ENCODE data around the gene NEMF. TPM values are rescaled to one million over a fixed set of nuclear protein-coding genes. Genes with fewer than 3 reads are reported as not detected.
"Not testable (repeated sequence)": the region's sequence is repeated elsewhere in the genome, so short reads cannot be mapped to it uniquely, and the experiment has no call there.

The NEMF gene
- total RNA-seq, 1 experiment from 2014 or later: 30.0 TPM

GRCh38 chr14:49882826-49883694 lies 30.5 kb upstream of the NEMF start:
- DNase-seq: no peak
- Histone ChIP-seq H3K4me3 (no peak overlapping the region), H3K9me3 (no peaks in the 10 kb centered on the region), H3K27me3 (no peaks in the 10 kb centered on the region), H3K36me3 (no peaks in the 10 kb centered on the region)

DNA sequence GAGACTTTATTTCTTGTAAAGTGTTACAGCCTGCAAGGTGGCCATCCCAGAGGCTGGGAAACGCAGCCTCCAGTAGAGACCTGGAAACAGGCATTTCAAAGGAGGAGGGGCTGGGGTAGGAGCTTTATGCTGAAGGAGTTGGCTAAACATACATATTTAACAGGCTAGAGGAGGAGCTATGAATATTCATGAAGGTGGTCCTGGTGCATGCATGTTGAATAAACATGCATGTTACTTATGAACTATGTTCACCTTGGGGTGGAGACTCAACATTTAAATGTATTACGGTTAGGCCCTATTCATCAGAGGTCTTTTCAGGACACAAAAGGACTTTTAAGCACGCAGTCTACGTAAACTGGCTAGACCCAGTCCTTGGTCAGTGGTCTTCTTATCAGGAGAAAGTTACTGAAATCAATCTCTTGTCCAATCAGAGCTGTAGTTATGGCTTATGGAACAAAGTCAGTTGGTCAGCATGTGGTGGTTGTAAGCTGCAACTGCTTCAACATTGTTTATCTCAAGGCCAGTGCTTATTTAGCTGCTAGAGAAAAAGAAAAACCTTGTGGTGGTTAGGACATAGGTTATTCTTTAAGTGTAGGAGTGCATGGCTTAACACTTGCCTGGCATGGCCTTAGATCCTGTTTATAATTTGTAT lies 28.9 kb upstream of the NEMF start:
- no peaks in the 10 kb centered on the region for H3K9me3 ChIP-seq
- DNase-seq: no peak
- no peaks in the 10 kb centered on the region for H3K36me3 ChIP-seq
- H3K4me3 ChIP-seq: no peak overlapping the region
- no peaks in the 10 kb centered on the region for H3K27me3 ChIP-seq

- Histone ChIP-seq H3K36me3 (no peaks in the 10 kb centered on the region), H3K27me3 (no peaks in the 10 kb centered on the region), H3K9me3 (no peaks in the 10 kb centered on the region), H3K4me3 (no peak overlapping the region)
- DNase-seq: no peak
Observed at GRCh38 chr14:49880267-49881064, 27.9 kb upstream of the NEMF start.

GRCh38 chr14:49879646-49880204 lies 27.1 kb upstream of the NEMF start:
- peak; percentile 39 for DNase-seq
- Histone ChIP-seq H3K9me3 (no peaks in the 10 kb centered on the region), H3K36me3 (no peaks in the 10 kb centered on the region), H3K27me3 (no peaks in the 10 kb centered on the region), H3K4me3 (no peak overlapping the region)

DNA sequence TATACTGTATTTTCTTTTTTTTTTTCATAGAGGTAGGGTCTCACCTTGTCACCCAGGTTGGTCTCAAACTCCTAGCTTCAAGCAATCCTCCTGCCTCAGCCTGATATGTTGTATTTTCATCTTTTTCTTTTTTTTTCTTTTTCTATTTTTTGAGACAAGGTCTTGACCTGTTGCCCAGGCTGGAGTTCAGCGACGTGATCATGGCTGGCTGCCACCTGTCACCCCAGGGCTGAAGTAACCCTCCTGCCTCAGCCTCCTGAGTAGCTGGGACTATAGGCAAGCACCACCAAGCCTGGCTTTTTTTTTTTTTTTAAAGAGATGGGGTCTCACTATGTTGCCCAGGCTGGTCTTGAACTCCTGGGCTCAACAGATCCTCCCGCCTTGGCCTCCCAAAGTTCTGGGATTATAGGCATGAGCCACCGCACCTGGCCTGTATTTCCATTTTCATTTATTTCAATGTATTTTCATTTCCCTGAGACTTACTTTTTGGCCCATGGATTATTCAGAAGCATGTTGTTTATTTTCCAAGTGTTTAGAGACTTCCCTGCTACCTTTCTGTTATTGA lies 24.1 kb upstream of the NEMF start:
- H3K27me3 ChIP-seq: no peaks in the 10 kb centered on the region
- no peaks in the 10 kb centered on the region for H3K36me3 ChIP-seq
- no peak for DNase-seq
- no peak overlapping the region for H3K4me3 ChIP-seq
- H3K9me3 ChIP-seq: no peaks in the 10 kb centered on the region

DNA sequence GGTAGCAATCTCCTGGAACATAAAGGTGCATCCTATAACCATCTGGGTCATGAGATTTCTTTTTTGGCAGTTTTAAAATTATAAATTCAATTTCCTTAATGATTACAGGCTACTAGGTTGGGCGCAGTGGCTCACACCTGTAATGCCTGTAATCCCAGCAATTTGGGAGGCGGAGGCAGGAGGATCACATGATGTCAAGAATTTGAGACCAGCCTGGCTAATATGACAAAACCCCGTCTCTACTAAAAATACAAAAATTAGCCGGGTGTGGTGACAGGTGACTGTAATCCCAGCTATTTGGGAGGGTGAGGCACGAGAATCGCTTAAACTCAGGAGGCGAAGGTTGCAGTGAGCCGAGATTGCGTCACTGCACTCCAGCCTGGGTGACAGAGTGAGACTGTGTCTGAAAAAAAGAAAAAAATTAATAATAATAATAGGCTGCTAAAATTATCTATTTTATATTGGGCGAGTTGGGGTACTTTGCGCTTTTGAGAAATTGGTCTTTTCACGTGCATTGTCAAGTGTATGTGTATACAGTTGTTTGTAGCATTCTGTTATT lies 23.1 kb upstream of the NEMF start:
- no peak for DNase-seq
- Histone ChIP-seq H3K9me3 (no peaks in the 10 kb centered on the region), H3K27me3 (no peaks in the 10 kb centered on the region), H3K36me3 (no peaks in the 10 kb centered on the region), H3K4me3 (no peak overlapping the region)

GRCh38 chr14:49873548-49873947 lies 21.0 kb upstream of the NEMF start:
- H3K36me3 ChIP-seq, H3K4me3 ChIP-seq, H3K27me3 ChIP-seq, H3K9me3 ChIP-seq: not testable (repeated sequence)
- peak; percentile 50 for DNase-seq

DNA sequence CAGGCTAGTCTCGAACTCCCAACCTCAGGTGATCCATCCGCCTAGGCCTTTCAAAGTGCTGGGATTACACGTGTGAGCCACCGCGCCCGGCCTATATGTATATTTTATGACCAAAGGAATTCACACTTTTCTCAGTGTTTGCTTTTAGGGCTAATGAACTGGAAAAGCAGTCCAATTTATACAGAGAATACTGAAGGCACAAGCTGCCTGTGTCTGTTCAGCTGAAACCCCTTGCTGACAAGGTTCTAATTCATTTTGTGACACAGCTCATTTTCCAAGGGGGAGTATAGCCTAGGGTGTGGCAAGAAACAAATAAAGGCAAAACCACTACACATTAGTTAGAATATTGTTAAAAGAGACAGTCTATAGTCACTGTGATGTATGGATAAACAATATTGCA lies 18.3 kb upstream of the NEMF start:
- no peak for DNase-seq
- Histone ChIP-seq H3K27me3 (no peaks in the 10 kb centered on the region), H3K36me3 (no peaks in the 10 kb centered on the region), H3K9me3 (no peaks in the 10 kb centered on the region), H3K4me3 (no peak overlapping the region)

- Histone ChIP-seq H3K9me3 (no peaks in the 10 kb centered on the region), H3K4me3 (peak overlapping the region; percentile 58), H3K36me3 (no peaks in the 10 kb centered on the region), H3K27me3 (no peaks in the 10 kb centered on the region)
- no peak for DNase-seq
Observed at GRCh38 chr14:49868720-49869114, 16.1 kb upstream of the NEMF start.

GRCh38 chr14:49867831-49868719 lies 15.5 kb upstream of the NEMF start:
- peak; percentile 93 for DNase-seq
- H3K4me3 ChIP-seq: peak overlapping the region; percentile 58
- H3K27me3 ChIP-seq: no peaks in the 10 kb centered on the region
- H3K36me3 ChIP-seq: no peaks in the 10 kb centered on the region
- H3K9me3 ChIP-seq: no peaks in the 10 kb centered on the region

DNA sequence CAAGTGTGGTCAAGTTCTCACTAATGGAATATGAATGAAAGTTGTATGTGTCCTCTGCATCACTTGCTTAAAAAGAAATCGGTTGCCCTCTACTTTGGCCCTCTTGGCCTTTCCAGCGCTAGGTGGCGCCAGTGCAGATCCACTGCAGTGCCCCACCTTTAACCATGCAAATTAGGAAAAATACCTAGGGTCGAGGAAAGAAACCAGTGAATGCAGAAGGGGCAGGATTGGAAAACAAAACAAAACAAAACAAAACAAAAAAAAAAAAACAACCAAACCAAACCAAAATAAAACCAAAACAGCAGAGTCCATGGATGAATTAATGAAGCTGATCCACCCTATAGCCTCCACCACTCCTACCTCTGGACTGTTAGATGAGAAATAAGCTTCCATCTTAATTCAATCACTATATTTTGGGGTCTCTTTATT lies 12.9 kb upstream of the NEMF start:
- Histone ChIP-seq H3K9me3 (no peaks in the 10 kb centered on the region), H3K27me3 (no peaks in the 10 kb centered on the region), H3K4me3 (no peak overlapping the region), H3K36me3 (no peaks in the 10 kb centered on the region)
- DNase-seq: peak; percentile 53

- Histone ChIP-seq H3K4me3 (peak overlapping the region; percentile 75), H3K9me3 (no peaks in the 10 kb centered on the region), H3K36me3 (no peaks in the 10 kb centered on the region), H3K27me3 (no peaks in the 10 kb centered on the region)
- no peak for DNase-seq
Observed at GRCh38 chr14:49863487-49864281, 11.1 kb upstream of the NEMF start.

- DNase-seq: peak; percentile 56
- Histone ChIP-seq H3K36me3 (no peaks in the 10 kb centered on the region), H3K27me3 (no peaks in the 10 kb centered on the region), H3K9me3 (no peaks in the 10 kb centered on the region), H3K4me3 (peak overlapping the region; percentile 75)
Observed at GRCh38 chr14:49862089-49862673, 9.6 kb upstream of the NEMF start.

GRCh38 chr14:49861699-49862088 lies 9.1 kb upstream of the NEMF start:
- DNase-seq: peak; percentile 59
- peak overlapping the region; percentile 75 for H3K4me3 ChIP-seq
- H3K36me3 ChIP-seq: no peaks in the 10 kb centered on the region
- no peaks in the 10 kb centered on the region for H3K27me3 ChIP-seq
- no peaks in the 10 kb centered on the region for H3K9me3 ChIP-seq
